HG03139 (cell line): ENCODE data around the gene WNT10A.

ENCODE experiments used
- ATAC-seq: cut with Tn5 transposase; IDR thresholded peaks from one replicate; pipeline ENCODE4 v1.9.1; 2021; ENCODE audit not compliant: unreplicated experiment

WNT10A gene

DNA sequence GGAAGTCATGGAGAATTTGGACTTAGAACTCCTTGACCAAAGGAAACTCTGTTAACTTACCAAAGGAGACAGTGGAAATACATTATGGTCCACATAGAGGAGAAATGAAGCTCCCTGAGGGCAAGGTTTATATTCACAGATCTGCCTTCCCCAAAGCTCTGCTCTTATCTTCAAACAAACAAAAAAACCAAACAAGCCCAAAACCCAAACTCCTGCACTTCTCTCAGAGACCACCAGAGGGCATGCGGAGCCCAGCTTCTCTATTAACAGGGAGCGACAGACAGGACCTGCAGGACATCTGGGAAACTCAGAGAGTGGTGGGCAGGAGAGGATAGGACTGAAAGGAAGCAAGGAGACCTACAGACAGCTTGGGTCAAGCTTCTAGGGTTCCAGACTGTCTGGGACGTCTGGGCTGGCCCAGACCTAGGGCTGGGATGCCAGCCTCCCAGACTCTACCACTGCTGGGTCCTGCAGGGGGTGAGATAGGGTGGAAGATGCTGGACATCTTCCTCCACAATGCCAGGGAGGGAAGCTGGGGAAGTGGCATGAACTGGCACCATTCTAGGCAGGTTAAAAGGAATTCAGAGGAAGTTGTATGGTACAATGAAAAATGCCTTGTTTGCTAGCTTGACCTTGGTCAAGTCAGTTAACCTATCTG, 4.0 kb upstream of the WNT10A start:
- no peak for ATAC-seq

DNA sequence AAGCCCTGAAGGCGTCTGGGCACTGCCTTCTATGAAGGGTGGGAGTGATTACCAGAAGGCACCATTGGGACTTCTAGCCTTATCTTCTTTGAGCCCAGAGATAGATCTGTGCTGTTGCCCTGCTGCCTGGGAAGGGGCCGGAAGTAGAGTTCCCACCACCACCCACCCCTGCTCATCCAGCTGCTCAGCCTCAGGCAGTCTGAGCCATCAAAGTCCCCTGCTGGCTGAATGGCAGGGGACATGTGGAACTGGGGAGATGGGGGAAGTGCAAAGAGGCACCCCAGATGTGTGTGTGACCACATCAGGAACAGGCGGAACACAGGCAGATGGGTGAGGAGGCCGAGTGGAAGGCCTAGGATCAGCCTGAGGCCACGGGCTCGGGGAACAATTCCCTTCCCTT, 3.3 kb upstream of the WNT10A start:
- no peak for ATAC-seq

DNA sequence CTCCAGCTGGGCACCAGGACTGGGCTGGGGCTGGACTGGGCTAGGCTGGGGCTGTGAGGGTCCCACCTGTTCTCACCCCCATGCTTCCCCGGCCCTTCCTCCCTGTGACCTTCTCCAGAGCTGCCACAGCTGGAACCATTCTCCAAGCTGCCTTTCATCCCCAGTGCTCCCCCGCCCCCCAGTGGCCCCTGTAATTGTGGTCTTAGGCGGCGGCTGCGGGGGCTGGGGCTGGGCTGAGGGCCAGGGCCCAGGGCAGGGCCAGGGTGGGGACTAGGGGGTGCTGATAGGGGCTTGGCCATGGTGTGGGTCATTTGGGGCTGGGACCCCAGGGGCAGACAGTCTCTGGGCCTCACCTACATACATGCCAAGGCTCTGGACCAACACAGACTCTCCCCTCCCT, 2.8 kb upstream of the WNT10A start:
- no peak for ATAC-seq

DNA sequence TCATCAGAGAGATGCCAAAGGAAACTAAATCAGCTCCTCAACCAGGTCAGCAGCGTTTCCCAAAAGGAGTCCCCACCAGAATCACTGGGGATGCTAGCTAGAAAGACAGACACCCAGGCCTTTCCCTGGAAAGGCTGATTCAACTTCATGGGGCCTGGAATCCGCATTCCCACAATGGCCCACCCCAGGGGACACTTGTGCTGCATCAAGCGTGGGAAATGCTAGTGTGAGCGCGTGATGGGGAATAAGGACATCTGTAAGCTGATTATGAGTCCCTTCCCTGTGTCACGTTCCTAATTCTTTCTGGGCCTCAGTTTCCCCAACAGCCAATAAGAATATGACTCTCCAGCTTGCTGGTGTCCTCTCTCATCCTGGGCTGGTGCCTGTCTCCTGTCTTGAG, 2.2 kb upstream of the WNT10A start:
- ATAC-seq = no peak

DNA sequence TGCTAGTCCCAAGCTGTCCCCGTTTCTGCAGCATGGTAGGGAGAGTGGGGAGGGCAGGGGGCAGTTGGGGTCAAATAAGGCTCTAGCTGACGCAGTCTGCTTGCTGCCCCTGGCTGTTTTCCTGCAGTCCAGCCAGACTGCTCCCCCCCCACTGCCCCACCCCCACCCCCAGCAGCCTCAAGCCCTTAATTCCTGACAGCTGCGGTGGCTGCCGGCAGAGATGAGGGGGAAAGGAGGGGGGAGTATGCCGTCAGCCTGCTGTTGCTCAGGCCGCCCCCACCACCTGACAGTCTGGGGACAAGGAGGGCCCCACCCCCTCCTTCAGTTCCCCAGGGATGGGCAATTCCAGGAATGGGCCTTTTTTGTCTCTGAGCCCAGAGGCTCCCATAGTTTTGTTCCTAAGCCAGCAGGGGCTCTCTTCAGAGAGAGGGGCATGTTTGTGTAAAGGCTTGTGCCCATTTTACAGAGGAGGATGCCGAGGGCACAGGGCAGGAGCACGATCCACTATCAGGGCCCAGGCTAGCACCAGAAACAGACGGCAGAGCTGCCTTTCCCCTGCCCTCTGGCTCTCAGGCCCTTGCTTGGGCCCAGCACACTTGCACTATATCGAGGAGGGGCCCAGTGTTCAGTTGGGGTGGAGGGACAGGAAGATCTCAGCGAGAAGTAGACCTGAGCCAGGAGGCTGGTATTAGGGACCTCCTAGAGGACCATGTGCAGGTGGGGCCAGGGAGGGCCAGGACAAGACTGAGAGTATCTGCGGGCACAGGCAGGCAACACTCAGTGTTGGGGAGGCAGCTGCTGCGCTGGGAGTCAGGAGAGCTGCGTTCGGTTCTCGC, 1.5 kb upstream of the WNT10A start:
- ATAC-seq = no peak

DNA sequence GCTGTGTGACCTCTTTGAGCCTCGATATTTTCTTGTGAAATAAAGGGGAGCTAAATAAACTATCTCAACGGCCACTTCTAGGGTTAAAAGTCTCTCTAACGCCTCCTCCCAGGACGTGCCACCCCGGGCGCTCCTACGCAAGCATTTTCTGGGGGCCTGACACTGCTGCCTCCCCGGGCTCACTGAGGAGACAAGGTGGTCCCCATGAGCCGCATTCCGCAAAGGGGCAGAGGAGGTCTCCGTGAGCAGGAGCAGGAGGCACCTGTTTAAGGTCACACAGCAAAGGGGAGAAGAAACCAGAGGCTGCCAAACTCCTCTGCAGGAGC, 913 bp upstream of the WNT10A start:
- ATAC-seq = no peak

DNA sequence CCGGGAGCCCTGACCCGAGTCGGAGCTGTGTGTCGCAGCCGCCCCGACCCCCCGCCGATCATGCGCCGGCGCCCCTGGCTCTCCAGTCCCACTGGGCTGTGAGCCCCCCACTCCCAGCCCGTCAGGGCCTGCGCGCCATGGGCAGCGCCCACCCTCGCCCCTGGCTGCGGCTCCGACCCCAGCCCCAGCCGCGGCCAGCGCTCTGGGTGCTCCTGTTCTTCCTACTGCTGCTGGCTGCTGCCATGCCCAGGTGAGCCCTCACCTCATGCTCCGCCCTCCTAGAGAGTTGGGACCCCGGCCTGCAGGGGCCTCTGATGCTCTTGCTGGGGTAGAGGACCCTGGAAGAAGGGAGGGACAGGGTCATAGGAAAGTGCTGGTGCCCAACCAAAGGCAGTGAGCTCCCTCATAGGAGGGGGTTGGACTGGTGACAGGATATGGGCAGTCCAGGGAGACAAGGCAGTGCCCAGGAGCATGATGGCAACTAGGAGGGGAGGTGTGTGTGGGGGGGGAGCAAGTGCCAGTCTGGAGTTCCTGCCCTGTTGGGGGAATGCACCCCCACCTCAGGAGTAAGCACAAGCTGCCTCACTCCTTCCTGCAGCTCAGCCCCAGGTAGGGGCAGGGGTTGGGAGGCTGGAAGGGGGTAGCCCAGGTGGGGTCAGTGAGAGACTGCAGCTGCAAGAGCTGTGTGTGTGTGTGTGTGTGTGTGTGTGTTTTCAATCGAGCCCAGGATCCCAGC, 375 bp downstream of the WNT10A start:
- peak; percentile 2 for ATAC-seq

DNA sequence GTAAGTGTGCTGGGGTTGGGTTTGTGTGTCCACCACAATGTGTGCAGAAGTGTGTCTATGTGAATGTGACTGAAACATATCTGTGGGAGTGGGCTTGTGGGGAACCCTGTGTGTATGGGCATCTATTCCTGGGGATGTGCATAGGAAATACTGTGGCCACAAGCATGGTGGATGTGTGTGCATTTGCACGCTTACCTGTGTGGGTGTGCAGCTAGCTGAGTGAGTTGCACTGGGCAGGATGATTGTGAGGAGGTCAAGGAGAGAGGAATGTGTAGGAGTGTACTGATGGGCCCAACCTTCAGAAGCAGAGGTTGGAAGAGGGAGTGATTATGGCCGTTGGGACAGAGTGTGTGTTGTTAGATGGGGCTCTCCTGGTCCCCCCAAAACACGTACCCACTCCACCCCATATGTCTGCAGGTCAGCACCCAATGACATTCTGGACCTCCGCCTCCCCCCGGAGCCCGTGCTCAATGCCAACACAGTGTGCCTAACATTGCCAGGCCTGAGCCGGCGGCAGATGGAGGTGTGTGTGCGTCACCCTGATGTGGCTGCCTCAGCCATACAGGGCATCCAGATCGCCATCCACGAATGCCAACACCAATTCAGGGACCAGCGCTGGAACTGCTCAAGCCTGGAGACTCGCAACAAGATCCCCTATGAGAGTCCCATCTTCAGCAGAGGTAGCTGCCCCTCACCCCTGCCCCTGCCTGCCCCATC, 1.2 kb downstream of the WNT10A start:
- ATAC-seq = no peak

DNA sequence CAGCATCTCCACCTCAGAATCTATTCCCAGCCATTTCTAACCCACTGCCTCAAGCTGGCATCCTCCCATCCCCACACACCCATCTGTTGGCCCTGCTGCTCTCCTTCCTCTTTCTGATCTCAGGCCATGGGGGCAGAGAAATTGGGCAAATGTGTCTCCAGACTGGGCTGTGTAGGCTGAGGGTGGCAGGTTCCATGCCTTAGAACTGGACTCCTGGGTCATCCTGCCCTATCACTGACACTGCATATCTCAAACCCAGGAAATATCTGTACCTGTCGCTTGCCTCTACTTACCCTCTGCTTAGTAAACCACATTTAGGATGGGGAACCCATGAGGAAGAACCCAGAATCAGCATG, 1.8 kb downstream of the WNT10A start:
- ATAC-seq = no peak

DNA sequence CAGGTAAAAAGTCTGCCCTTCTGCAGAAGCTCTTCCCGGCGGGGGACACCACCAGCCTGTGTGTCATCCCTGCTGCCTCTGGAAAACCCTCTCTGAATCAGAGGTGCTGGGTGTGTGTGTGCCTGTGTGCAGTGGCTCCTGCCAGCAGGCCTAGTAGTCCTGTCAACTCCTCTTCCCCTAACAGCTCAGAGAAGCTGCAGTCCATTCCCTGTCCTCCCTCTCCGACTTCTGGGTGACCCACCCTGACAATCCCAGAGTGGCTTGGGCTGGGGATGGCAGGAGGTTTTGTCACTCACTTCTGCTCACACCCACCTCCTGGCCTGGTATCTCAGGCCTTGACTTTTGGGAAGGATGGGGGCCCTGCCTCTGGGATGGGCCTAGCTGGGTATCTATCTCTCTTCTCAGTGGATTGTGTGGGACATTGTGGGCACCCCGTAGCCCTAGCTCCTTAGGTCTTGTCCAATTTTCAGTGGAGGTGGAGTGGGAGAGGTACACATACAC, 2.3 kb downstream of the WNT10A start:
- ATAC-seq = no peak

DNA sequence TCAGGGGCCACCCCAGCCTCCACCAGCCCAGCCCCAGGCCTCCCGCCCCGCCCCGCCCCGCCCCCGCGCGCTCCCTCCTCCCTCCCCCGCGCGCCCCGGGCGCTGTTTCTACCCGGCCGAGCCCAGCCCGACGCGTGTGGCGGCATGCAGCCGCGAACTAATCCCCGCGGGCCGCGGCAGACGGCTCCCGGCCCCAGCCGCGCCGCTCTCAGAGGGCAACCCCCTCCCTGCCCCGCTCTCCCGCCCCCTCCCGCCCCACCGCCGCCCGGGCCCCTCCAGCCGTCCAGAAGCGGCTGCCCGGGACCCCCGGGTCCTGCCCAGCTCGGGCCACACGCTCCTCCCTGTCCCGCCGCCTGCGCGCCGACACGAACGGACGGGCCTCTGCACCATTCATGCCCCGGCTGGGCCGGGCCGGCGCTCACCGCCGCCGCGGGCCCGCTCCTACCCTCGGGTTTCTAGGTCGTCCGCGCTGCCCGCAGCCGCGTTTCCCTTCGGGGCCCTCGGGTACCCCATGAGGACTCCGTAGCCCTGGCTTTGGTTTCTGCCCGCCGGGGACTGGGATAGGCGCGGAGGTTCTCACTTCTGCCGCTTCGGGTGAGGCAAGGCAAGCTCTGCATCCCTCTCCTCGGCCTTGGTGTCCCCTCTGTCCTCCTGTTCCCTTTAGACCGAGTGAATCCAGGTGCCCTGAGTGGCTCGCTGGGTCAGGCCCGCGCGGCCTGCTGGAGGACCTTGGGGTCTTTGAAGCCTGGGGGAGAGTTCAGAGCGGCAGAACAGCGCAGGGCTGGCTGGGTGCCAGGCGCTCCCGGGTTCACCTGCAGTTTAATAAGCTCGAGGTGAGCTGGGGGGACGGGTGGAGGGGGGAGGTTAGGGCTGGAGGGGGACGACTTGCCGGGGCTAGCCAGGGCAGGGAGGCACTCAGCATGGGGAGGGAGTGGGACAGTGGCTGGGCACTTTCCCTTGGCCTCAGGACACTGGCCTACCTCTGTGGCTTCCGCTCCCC, 3.1 kb downstream of the WNT10A start:
- no peak for ATAC-seq

DNA sequence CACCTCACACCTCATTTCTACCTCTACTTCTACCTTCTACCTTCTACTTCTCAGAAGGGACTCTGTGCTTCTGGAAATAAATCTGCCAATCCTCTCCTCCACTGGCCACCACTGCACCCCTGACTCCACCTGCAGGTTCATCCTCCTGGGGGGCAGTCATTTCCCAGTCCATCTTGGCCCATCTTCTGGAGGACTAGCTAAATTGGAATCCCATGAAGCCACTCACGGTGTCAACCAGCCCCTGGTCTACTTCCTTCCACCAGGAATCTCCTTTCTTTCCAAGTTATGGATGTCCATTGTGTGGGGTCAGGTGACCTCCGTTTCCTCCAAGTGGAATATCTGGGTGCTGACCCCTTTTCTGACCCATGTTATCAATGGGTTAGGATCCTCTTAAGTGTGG, 3.9 kb downstream of the WNT10A start:
- ATAC-seq = no peak

DNA sequence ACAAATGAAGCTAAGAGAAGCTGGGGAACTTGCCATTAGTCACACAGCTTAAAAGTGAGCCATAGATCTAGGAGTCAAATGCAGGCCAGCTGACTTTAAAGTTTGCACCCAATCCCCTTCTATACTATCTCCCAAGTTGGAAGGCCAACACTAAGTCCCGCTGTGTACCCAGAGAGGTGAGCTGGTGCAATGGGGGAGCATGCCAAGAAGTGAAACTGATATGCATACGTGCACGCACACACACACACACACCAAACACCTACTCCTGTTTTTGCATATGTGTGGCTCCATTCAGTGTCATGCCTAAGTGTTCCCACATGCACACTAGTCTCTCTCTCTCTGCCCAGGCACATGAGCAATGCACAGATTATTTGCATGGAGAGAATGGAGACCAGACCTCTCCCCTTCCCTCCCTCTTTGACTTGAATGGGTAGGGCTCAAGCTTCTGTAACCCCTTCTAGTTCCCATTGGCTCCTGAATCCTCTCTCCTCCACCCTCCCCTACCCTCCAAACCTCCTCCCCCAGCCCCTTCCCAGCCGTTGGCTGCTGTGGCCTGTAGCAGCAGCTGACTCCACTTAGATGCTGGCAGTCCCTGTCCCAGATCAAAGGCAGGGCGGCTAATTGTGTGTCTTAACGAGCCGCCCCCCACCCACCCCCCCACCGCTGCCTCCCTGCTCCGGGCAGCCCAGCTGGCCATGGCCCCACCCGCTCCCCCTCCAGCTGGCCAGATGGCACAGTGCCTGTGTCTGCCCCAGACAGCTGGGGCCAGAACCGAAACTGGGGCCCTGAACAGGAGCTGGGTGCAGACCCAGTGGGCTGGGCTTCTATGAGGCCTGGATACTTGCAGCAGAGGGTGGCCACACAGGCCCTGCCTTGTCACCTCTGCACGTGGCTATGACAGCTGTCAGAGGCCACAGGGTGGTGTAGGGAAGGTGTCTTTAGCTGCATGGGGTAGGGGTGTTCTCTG, 5.6 kb downstream of the WNT10A start:
- peak; percentile 43 for ATAC-seq

DNA sequence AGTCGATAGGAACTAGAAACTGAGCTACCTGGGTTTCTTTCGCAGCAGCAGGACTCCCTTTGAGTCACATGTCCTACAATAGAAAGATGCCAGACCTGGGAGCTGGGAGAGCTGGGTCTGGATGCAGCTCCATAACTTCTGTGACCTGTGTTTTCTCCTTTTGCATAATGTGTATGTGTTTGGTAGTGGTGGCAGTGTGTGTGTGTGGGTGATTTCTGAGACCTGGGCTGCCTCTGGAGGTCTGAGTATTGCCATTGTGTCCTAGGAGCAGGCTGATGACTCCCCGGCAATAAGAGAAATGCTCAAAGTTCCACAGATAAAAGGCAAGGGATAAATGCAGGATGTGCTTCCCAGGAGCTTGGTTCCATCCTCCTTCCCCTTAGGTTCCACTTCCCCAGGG, 6.4 kb downstream of the WNT10A start:
- ATAC-seq = no peak

DNA sequence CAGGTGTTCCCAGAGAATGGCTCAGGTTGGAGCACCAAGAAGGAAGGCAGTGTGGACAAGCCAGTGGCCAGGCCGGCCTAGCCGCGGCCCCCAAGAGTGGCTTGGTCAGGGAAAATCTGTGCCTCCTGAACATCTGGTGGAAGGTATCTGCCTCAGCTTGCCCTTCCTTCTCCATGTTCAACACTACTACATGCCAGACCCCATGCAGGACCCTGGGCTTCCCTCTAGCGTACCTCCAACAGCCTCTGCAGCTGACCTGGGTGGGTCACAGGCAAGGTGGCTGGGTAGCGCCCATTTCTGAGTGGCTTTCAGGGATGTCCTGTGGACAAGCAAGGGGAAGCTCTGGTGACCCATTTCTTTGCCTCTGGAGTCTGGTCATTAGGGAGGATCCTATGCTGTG, 7.7 kb downstream of the WNT10A start:
- ATAC-seq = no peak

DNA sequence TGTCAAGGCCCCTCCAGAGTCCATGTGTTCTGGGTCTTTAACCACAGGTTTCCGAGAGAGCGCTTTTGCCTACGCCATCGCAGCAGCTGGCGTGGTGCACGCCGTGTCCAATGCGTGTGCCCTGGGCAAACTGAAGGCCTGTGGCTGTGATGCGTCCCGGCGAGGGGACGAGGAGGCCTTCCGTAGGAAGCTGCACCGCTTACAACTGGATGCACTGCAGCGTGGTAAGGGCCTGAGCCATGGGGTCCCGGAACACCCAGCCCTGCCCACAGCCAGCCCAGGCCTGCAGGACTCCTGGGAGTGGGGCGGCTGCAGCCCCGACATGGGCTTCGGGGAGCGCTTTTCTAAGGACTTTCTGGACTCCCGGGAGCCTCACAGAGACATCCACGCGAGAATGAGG, 9.3 kb downstream of the WNT10A start:
- ATAC-seq = no peak

DNA sequence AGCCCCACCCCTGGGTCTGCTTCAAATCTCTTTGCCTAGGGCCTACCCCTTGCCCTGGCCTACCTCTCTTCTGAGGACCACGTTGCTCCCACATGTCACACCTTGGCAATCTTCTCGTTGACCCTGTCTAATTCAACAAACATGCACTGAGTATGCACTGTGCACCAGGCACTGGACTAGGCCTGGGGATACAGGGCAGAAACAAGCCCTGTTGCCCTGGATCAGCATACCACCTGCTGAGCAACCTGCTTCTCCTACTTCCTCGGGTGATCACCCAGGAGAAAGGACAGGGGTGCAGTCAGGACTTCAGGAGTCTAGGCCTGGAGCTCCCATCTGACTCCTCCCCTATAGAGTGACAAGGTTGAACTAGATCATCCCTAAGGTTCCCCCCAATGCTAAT, 9.7 kb downstream of the WNT10A start:
- no peak for ATAC-seq

DNA sequence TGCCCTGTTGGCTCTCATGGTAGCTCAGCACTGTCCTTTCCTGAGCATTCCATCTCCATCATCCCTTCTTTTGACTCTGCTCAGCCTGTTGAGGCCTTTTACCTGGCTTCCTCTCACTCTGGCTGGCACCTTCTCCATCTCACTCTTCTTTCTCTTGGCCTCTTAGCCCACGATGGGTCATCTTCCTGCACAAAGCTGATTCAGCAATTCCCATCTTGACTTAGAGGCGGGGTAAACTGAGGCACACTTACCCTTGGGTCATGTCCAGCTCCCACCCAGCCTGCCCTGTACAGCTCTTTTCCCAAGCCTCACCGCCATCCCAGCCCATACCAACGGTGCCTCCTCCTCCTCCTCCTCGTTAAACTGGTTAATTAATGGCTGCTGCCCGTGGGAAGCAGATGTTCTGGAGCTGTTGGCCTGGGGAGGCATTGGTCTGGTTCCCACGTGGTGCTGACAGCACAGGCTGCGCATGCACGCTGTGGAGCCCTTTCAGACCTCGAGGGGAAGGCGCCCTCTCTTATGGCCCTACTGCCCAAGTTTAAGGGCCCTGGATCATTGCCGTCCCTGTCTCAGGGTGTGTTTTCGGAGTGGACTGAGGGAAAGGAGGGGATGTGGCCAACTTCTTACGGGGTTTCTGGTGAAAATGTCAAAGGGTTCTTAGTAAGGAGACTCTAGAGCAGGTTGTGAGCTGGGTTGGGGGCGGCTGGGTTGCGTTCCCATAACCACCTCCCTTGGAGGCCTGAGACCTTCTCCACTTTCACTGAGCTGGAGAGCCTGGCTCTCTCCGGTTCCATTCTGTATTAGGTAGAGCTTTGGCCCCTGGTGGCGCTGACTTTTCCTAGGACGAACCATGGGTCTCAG, 10.9 kb downstream of the WNT10A start:
- ATAC-seq = no peak
